Stomach (tissue), 9 donors: ENCODE data around the gene YPEL2. TPM values are rescaled to one million over a fixed set of nuclear protein-coding genes. Genes with fewer than 3 reads are reported as not detected.
"Not testable (repeated sequence)": the region's sequence is repeated elsewhere in the genome, so short reads cannot be mapped to it uniquely, and the experiment has no call there.

ENCODE experiments used
- DNase-seq, 2 donors: peaks; one replicate each; pipeline versions ENCODE4 v3.0.0 to v3.0.0-alpha.2; 2013 to 2019
- H3K27ac ChIP-seq, 5 donors: fragments of 200-600 bp in 4 of 5; sonication (generic) in 4 of 5; one replicate each; pipeline ENCODE4 v1.5.1; 2013 to 2019; ENCODE audit warnings: mild to moderate bottlenecking in 1 of 5, moderate library complexity in 1 of 5
- H3K27me3 ChIP-seq, 3 donors: fragments of 200-600 bp; sonication (generic); one replicate each; pipeline ENCODE4 v1.5.1; 2017 to 2019; ENCODE audit warnings: mixed run types in 1 of 3
- H3K36me3 ChIP-seq, 4 donors: fragments of 200-600 bp; sonication (generic); 1 replicate in 3 of 4; 2 replicates in 1 of 4; pipeline ENCODE4 v1.5.1; 2016 to 2019
- H3K4me1 ChIP-seq, 4 donors: fragments of 200-600 bp; sonication (generic); one replicate each; pipeline ENCODE4 v1.5.1; 2016 to 2019
- H3K4me3 ChIP-seq, 4 donors: fragments of 200-600 bp; sonication (generic) in 3 of 4; one replicate each; pipeline ENCODE4 v1.5.1; 2016 to 2019; ENCODE audit warnings: mild to moderate bottlenecking in 1 of 4
- H3K9me3 ChIP-seq, 4 donors: fragments of 200-600 bp; sonication (generic); one replicate each; pipeline ENCODE4 v1.5.1; 2016 to 2019
- EP300 ChIP-seq: sonication (generic); formaldehyde crosslinking; IDR thresholded peaks from one replicate; pipeline ENCODE4 v1.6.1; 2017; ENCODE audit warnings: antibody characterized with exemption
- POLR2A ChIP-seq, 4 donors: fragments of 450-650 bp; IDR thresholded peaks; one replicate each; pipeline ENCODE4 v1.6.1; 2016; ENCODE audit warnings: antibody characterized with exemption in 4 of 4, control low read depth in 2 of 4, mild to moderate bottlenecking in 1 of 4, moderate library complexity in 1 of 4
- POLR2AphosphoS5 ChIP-seq, 3 donors: sonication (generic); formaldehyde crosslinking; IDR thresholded peaks; one replicate each; pipeline ENCODE4 v1.6.1; 2016; ENCODE audit warnings: antibody characterized with exemption in 3 of 3
- WGBS, 5 donors: extraction: QIAGEN DNeasy Blood & Tissue Kit in 3 of 5; methylation state at CpG; one replicate each; pipeline versions ENCODE4 v1.1.5 to v1.1.7; 2013 to 2018; 5-methylcytosine and 5-hydroxymethylcytosine counted together
- intact Hi-C: fragments of 100-400 bp; cut with DNase I; formaldehyde crosslinking; loops from one replicate; pipeline ENCODE4 v1.15.1; 2023; ENCODE audit warnings: low total_unique reads
- polyA plus RNA-seq, 3 donors: library from polyadenylated mRNA; stranded (reverse); fragments of 200-250 nt; gene quantifications; one replicate each; pipeline ENCODE4 v1.2.3, GENCODE V29; 2013
- total RNA-seq, 5 donors: library from RNA; depleted of rRNA; stranded (reverse); fragments of >200 nt; gene quantifications; one replicate each; pipeline versions ENCODE4 v1.1.0 to v1.2.3, GENCODE V29; 2014 to 2016
- TF ChIP-seq, protein P1 (sequence below), 7 experiments: fragments of 450-650 bp in 4 of 7; fragments of 200-600 bp in 3 of 7; sonication (generic) in 3 of 7; IDR thresholded peaks; one replicate each; pipeline ENCODE4 v1.5.1; 2016 to 2019; ENCODE audit warnings: antibody characterized with exemption in 7 of 7, control low read depth in 2 of 7, mild to moderate bottlenecking in 1 of 7
- donor health status: healthy with polysubstance abuse.
- donor health status: Bipolar disorder and iron deficiency.
- donor health status: healthy.

The YPEL2 gene
- total and polyA plus RNA-seq, 8 donors: 4.4 to 60.8 (median 24.7) TPM

DNA sequence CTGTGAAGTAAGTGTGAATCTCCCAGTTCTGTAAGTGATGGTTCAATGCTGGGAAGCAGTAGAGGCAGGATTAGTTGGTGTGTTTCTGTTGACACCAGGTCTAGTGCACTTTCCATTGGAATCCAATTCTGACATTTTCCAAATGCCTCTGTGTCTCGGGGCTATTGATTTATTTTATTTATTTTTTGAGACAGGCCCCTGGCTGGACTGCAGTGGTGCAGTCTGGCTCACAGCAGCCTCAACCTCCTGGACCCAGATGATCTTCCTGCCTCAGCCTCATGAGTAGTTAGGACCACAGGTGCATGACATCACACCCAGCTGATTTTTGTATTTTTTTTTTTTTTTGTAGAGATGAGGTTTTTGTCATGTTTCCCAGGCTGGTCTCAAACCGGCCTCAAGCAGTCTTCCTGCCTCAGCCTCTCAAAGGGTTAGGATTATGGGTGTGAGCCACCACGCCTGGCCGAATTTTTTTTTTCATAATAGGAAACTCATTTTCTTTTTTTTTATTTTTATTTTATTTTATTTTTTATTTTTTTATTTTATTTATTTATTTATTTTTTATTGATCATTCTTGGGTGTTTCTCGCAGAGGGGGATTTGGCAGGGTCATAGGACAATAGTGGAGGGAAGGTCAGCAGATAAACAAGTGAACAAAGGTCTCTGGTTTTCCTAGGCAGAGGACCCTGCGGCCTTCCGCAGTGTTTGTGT is 61.7 kb downstream of the YPEL2 start:
- WGBS, 5 donors: 81 to 88% (median 86%) methylated on average over 5 to 6 of the region's 7 CpGs
- TF ChIP-seq POLR2AphosphoS5 (IDR thresholded peaks at IDR 0.05) (no peak), POLR2A (IDR thresholded peaks at IDR 0.05) (no peak), EP300 (no peak)
- TF ChIP-seq, protein P1, sequence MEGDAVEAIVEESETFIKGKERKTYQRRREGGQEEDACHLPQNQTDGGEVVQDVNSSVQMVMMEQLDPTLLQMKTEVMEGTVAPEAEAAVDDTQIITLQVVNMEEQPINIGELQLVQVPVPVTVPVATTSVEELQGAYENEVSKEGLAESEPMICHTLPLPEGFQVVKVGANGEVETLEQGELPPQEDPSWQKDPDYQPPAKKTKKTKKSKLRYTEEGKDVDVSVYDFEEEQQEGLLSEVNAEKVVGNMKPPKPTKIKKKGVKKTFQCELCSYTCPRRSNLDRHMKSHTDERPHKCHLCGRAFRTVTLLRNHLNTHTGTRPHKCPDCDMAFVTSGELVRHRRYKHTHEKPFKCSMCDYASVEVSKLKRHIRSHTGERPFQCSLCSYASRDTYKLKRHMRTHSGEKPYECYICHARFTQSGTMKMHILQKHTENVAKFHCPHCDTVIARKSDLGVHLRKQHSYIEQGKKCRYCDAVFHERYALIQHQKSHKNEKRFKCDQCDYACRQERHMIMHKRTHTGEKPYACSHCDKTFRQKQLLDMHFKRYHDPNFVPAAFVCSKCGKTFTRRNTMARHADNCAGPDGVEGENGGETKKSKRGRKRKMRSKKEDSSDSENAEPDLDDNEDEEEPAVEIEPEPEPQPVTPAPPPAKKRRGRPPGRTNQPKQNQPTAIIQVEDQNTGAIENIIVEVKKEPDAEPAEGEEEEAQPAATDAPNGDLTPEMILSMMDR (IDR thresholded peaks at IDR 0.05): no peak
- no peaks in the 10 kb centered on the region for H3K9me3 ChIP-seq
- H3K27me3 ChIP-seq: no peaks in the 10 kb centered on the region
- peaks cover 0 to 18% (median 3%) of the 10 kb centered on the region in 4 donors for H3K4me1 ChIP-seq
- H3K27ac ChIP-seq: peak overlapping the region in 1 of 5 donors; percentile 2
- no peak for DNase-seq
- intact Hi-C loops: no loop called here
- H3K4me3 ChIP-seq: no peak overlapping the region
- H3K36me3 ChIP-seq: peaks cover 43 to 90% (median 84%) of the 10 kb centered on the region in 4 donors

DNA sequence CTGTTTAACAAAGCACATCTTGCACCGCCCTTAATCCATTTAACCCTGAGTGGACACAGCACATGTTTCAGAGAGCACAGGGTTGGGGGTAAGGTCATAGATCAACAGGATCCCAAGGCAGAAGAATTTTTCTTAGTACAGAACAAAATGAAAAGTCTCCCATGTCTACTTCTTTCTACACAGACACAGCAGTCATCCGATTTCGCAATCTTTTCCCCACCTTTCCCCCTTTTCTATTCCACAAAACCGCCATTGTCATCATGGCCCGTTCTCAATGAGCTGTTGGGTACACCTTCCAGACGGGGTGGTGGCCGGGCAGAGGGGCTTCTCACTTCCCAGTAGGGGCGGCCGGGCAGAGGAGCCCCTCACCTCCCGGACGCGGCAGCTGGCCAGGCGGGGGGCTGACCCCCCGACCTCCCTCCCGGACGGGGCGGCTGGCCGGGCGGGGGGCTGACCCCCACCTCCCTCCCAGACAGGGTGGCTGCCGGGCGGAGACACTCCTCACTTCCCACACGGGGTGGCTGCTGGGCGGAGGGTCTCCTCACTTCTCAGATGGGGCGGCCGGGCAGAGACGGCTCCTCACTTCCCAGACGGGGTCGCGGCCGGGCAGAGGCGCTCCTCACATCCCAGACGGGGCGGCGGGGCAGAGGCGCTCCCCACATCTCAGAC is 62.4 kb downstream of the YPEL2 start:
- H3K4me3 ChIP-seq, H3K27me3 ChIP-seq, intact Hi-C loops, H3K27ac ChIP-seq, H3K9me3 ChIP-seq, DNase-seq: not testable (repeated sequence)
- 94 to 97% (median 95%) methylated on average over 20 to 34 of the region's 35 CpGs for WGBS, 5 donors
- peaks cover 0 to 13% (median 0%) of the 10 kb centered on the region in 4 donors for H3K4me1 ChIP-seq
- peaks cover 41 to 90% (median 87%) of the 10 kb centered on the region in 4 donors for H3K36me3 ChIP-seq

- peaks cover 2 to 20% (median 11%) of the 10 kb centered on the region in 4 donors for H3K4me1 ChIP-seq
- no peak for DNase-seq
- no peaks in the 10 kb centered on the region for H3K27me3 ChIP-seq
- no peak overlapping the region for H3K4me3 ChIP-seq
- 86 to 97% (median 93%) methylated on average over 9 of the region's 9 CpGs for WGBS, 5 donors
- H3K36me3 ChIP-seq: peaks cover 24 to 81% (median 73%) of the 10 kb centered on the region in 4 donors
- TF ChIP-seq EP300 (no peak), POLR2AphosphoS5 (IDR thresholded peaks at IDR 0.05) (no peak), POLR2A (IDR thresholded peaks at IDR 0.05) (no peak)
- TF ChIP-seq, protein P1 (IDR thresholded peaks at IDR 0.05): no peak
- H3K27ac ChIP-seq: no peak overlapping the region
- intact Hi-C loops: no loop called here
- no peaks in the 10 kb centered on the region for H3K9me3 ChIP-seq
Observed at GRCh38 chr17:59396134-59396826, 64.8 kb downstream of the YPEL2 start.

GRCh38 chr17:59397316-59398073 is 66.0 kb downstream of the YPEL2 start:
- peaks cover 21 to 78% (median 64%) of the 10 kb centered on the region in 4 donors for H3K36me3 ChIP-seq
- H3K4me3 ChIP-seq: no peak overlapping the region
- H3K27ac ChIP-seq: no peak overlapping the region
- TF ChIP-seq POLR2AphosphoS5 (IDR thresholded peaks at IDR 0.05): no peak
- DNase-seq: no peak
- 94 to 97% (median 96%) methylated on average over 15 of the region's 15 CpGs for WGBS, 5 donors
- intact Hi-C loops: no loop called here
- H3K9me3 ChIP-seq: no peaks in the 10 kb centered on the region
- no peaks in the 10 kb centered on the region for H3K27me3 ChIP-seq
- H3K4me1 ChIP-seq: peaks cover 7 to 29% (median 17%) of the 10 kb centered on the region in 4 donors

- Histone ChIP-seq H3K27ac (peak overlapping the region in 3 of 5 donors; percentile 23 to 44 (median 33)), H3K36me3 (peaks cover 21 to 88% (median 75%) of the 10 kb centered on the region in 4 donors), H3K4me1 (peaks cover 7 to 27% (median 16%) of the 10 kb centered on the region in 4 donors), H3K27me3 (no peaks in the 10 kb centered on the region), H3K4me3 (no peak overlapping the region), H3K9me3 (no peaks in the 10 kb centered on the region)
- TF ChIP-seq EP300 (no peak), POLR2AphosphoS5 (IDR thresholded peaks at IDR 0.05) (no peak), POLR2A (IDR thresholded peaks at IDR 0.05) (no peak)
- TF ChIP-seq, protein P1 (IDR thresholded peaks at IDR 0.05): no peak
- intact Hi-C loops: no loop called here
- 60 to 67% (median 66%) methylated on average over 7 of the region's 7 CpGs for WGBS, 5 donors
- DNase-seq: no peak
Observed at GRCh38 chr17:59399914-59400313, 68.5 kb downstream of the YPEL2 start.
